ENCODE data around the gene ERN1.

Gene ERN1

GRCh38 chr17:64009571-64010402, 120.2 kb downstream of the ERN1 start:
- Histone ChIP-seq H3K27ac (ENCODE audit: low read length) (no peak overlapping the region), H3K9ac (ENCODE audit: low read depth, low read length) (no peak overlapping the region), H2AFZ (ENCODE audit: low read depth, low read length) (no peak overlapping the region), H4K20me1 (ENCODE audit: insufficient read depth, low read length) (0 out of 2 replicates have a peak, but pooled peaks cover 9% of the 10 kb centered on the region), H3K4me2 (ENCODE audit: insufficient read depth, low read length) (no peak overlapping the region), H3K4me1 (ENCODE audit: insufficient read depth, low read length) (peaks cover 9% of the 10 kb centered on the region), H3K36me3 (ENCODE audit: insufficient read depth, low read length) (peaks cover 15% of the 10 kb centered on the region), H3K9me3 (ENCODE audit: insufficient read depth, low read length, severe bottlenecking) (no peaks in the 10 kb centered on the region), H3K4me3 (ENCODE audit: low read depth in 1 of 2, low read length in 2 of 2) (no peak overlapping the region), H3K79me2 (ENCODE audit: insufficient read depth, low read length) (peaks cover 45% of the 10 kb centered on the region), H3K27me3 (ENCODE audit: insufficient read depth, low read length, poor library complexity) (no peaks in the 10 kb centered on the region)
- DNase-seq = no peak
- ATAC-seq (ENCODE audit: insufficient read depth, low read depth) = no peak
- TF ChIP-seq EZH2 (IDR thresholded peaks at IDR 0.05; ENCODE audit: borderline replicate concordance, low read depth, low read length, severe bottlenecking) = no peak
- TF ChIP-seq, protein P1, sequence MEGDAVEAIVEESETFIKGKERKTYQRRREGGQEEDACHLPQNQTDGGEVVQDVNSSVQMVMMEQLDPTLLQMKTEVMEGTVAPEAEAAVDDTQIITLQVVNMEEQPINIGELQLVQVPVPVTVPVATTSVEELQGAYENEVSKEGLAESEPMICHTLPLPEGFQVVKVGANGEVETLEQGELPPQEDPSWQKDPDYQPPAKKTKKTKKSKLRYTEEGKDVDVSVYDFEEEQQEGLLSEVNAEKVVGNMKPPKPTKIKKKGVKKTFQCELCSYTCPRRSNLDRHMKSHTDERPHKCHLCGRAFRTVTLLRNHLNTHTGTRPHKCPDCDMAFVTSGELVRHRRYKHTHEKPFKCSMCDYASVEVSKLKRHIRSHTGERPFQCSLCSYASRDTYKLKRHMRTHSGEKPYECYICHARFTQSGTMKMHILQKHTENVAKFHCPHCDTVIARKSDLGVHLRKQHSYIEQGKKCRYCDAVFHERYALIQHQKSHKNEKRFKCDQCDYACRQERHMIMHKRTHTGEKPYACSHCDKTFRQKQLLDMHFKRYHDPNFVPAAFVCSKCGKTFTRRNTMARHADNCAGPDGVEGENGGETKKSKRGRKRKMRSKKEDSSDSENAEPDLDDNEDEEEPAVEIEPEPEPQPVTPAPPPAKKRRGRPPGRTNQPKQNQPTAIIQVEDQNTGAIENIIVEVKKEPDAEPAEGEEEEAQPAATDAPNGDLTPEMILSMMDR (IDR thresholded peaks at IDR 0.05; ENCODE audit: borderline replicate concordance, extremely low read depth, low read length, poor library complexity, severe bottlenecking) = no peak

DNA sequence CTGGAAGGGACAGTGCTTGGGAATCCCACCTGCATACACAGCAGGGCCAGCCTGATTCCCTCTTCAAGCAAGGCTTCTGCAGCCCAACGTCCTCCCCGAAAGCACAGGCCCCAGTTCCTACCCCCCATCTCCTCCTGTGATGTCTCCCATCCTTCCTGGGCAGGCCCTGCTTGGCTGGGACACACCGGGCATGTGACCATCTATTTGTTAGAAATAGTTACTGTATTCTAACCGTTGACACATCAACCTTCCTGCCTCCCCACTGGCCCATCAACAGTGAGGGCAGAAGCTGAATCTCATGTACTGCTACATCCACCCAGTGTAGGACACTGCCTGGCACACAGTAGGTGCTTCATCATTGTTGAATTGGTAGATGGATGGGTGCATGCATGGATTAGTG, 121.1 kb downstream of the ERN1 start:
- Histone ChIP-seq H3K27ac (ENCODE audit: low read length) (no peak overlapping the region), H3K36me3 (ENCODE audit: insufficient read depth, low read length) (peaks cover 24% of the 10 kb centered on the region), H4K20me1 (ENCODE audit: insufficient read depth, low read length) (peaks cover 9% of the 10 kb centered on the region; the same call in 1 of the 2 replicates), H3K4me1 (ENCODE audit: insufficient read depth, low read length) (no peaks in the 10 kb centered on the region), H3K27me3 (ENCODE audit: insufficient read depth, low read length, poor library complexity) (no peaks in the 10 kb centered on the region), H2AFZ (ENCODE audit: low read depth, low read length) (no peak overlapping the region), H3K4me2 (ENCODE audit: insufficient read depth, low read length) (no peak overlapping the region), H3K9me3 (ENCODE audit: insufficient read depth, low read length, severe bottlenecking) (no peaks in the 10 kb centered on the region), H3K79me2 (ENCODE audit: insufficient read depth, low read length) (peaks cover 38% of the 10 kb centered on the region), H3K4me3 (ENCODE audit: low read depth in 1 of 2, low read length in 2 of 2) (no peak overlapping the region), H3K9ac (ENCODE audit: low read depth, low read length) (no peak overlapping the region)
- DNase-seq = no peak
- TF ChIP-seq, protein P1 (IDR thresholded peaks at IDR 0.05; ENCODE audit: borderline replicate concordance, extremely low read depth, low read length, poor library complexity, severe bottlenecking) = no peak
- TF ChIP-seq EZH2 (IDR thresholded peaks at IDR 0.05; ENCODE audit: borderline replicate concordance, low read depth, low read length, severe bottlenecking) = no peak
- no peak for ATAC-seq (ENCODE audit: insufficient read depth, low read depth)

DNA sequence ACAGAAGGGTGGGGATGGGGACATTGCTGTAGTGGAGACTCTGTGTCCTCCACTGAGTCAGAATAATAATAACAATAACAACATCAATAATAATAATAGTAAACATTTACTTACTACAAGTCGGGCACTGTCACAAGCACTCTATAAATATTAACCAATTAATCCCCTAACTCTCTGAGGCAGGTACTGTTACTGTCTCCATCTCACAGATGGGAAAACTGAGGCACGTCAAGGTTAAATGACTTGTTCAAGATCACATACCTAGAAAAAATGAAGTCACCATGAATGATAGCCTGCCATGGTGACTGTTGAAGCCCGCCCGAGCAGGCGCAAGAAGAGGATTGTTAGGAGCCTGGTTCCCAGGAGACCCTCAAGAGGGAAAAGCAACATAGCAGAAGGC, 121.6 kb downstream of the ERN1 start:
- Histone ChIP-seq H4K20me1 (ENCODE audit: insufficient read depth, low read length) (peaks cover 12% of the 10 kb centered on the region; the same call in 1 of the 2 replicates), H3K79me2 (ENCODE audit: insufficient read depth, low read length) (peaks cover 34% of the 10 kb centered on the region), H3K9ac (ENCODE audit: low read depth, low read length) (no peak overlapping the region), H3K27ac (ENCODE audit: low read length) (no peak overlapping the region), H3K4me3 (ENCODE audit: low read depth in 1 of 2, low read length in 2 of 2) (no peak overlapping the region), H3K9me3 (ENCODE audit: insufficient read depth, low read length, severe bottlenecking) (no peaks in the 10 kb centered on the region), H2AFZ (ENCODE audit: low read depth, low read length) (no peak overlapping the region), H3K27me3 (ENCODE audit: insufficient read depth, low read length, poor library complexity) (no peaks in the 10 kb centered on the region), H3K4me2 (ENCODE audit: insufficient read depth, low read length) (no peak overlapping the region), H3K4me1 (ENCODE audit: insufficient read depth, low read length) (no peaks in the 10 kb centered on the region), H3K36me3 (ENCODE audit: insufficient read depth, low read length) (peaks cover 29% of the 10 kb centered on the region)
- DNase-seq = no peak
- no peak for TF ChIP-seq EZH2 (IDR thresholded peaks at IDR 0.05; ENCODE audit: borderline replicate concordance, low read depth, low read length, severe bottlenecking)
- TF ChIP-seq, protein P1 (IDR thresholded peaks at IDR 0.05; ENCODE audit: borderline replicate concordance, extremely low read depth, low read length, poor library complexity, severe bottlenecking) = no peak
- ATAC-seq (ENCODE audit: insufficient read depth, low read depth) = no peak

Data from DND-41 (cell line).